HepG2 (cell line): ENCODE data around the gene GNRHR. TPM values are rescaled to one million over a fixed set of nuclear protein-coding genes. Genes with fewer than 3 reads are reported as not detected.

ENCODE experiments used
- ATAC-seq: fragments of 200-7000 bp; cut with Tn5 transposase; 3 replicates; pipeline ENCODE4 v1.9.1; 2020; ENCODE audit warnings: mild to moderate bottlenecking, moderate library complexity
- BruUV-seq: library from RNA; stranded (reverse); fragments of 400-500 nt; replicated peaks from 2 replicates; lab custom pipeline; 2021; lab: Mats Ljungman, UMichigan
- CTCF ChIA-PET: fragments of 300-600 bp; formaldehyde crosslinking; extraction: SDS; loops from one replicate; lab custom pipeline; 2021; ENCODE audit warnings: low total read pairs, inconsistent platforms, low intra/inter-chr PET ratio; lab: Yijun Ruan, JAX
- POLR2A ChIA-PET: fragments of 350-600 bp; sonication (Branson Sonifier 250); formaldehyde crosslinking; loops from one replicate; lab custom pipeline; 2020; ENCODE audit warnings: antibody characterized with exemption, inconsistent platforms; lab: Yijun Ruan, JAX
- DNase-seq: peaks from one replicate; pipeline ENCODE4 v3.0.0-alpha.2; 2015; ENCODE audit warnings: low spot score
- FAIRE-seq: peaks from 3 replicates; lab custom pipeline; 2011; peaks lifted over from hg19 to GRCh38; lab: Jason Lieb, UNC
- H2AFZ ChIP-seq: one replicate; pipeline ENCODE4 v1.6.1; 2011; ENCODE audit warnings: low read length, inconsistent platforms
- H3K27ac ChIP-seq: fragments of 300-600 bp; 3 replicates; pipeline ENCODE4 v1.8.0; 2011; ENCODE audit warnings: mixed run types, mild to moderate bottlenecking, mixed read lengths, low read length, inconsistent platforms; ENCODE audit not compliant: insufficient read depth; ENCODE audit errors: extremely low read length
- H3K27me3 ChIP-seq, 2 experiments: fragments of 200-600 bp in 1 of 2; 2 replicates in 1 of 2; 3 replicates in 1 of 2; pipeline versions ENCODE4 v1.6.0 to v1.8.0; 2011; ENCODE audit warnings: low read length in 2 of 2, mild to moderate bottlenecking in 2 of 2, moderate library complexity in 2 of 2, inconsistent platforms in 1 of 2; ENCODE audit not compliant: insufficient read depth in 2 of 2, control insufficient read depth in 1 of 2
- H3K36me3 ChIP-seq, 2 experiments: fragments of 200-600 bp in 1 of 2; replicated peaks in 1 of 2; 2 replicates in 1 of 2; 3 replicates in 1 of 2; pipeline versions ENCODE4 v1.5.1 to v1.8.0; 2011; ENCODE audit warnings: low read length in 2 of 2, inconsistent platforms in 1 of 2; ENCODE audit not compliant: insufficient read depth in 2 of 2, control insufficient read depth in 1 of 2
- H3K4me1 ChIP-seq: 2 replicates; pipeline ENCODE4 v1.5.1; 2012; ENCODE audit warnings: low read length, inconsistent platforms; ENCODE audit not compliant: insufficient read depth
- H3K4me2 ChIP-seq: 2 replicates; pipeline ENCODE4 v1.6.0; 2011; ENCODE audit warnings: low read depth, low read length, inconsistent platforms
- H3K4me3 ChIP-seq, 3 experiments: fragments of 200-600 bp in 1 of 3; sonication (generic), shearing (Covaris generic) in 1 of 3; replicated peaks in 1 of 3; 2 replicates each; pipeline ENCODE4 v1.5.1; 2011 to 2016; ENCODE audit warnings: low read length in 3 of 3, inconsistent platforms in 2 of 3, low read depth in 2 of 3, mild to moderate bottlenecking in 2 of 3, control low read depth in 1 of 3, mixed read lengths in 1 of 3; ENCODE audit not compliant: insufficient read depth in 1 of 3
- H3K79me2 ChIP-seq: one replicate; pipeline ENCODE4 v1.6.1; 2011; ENCODE audit warnings: low read length, inconsistent platforms; ENCODE audit not compliant: insufficient read depth
- H3K9ac ChIP-seq: 2 replicates; pipeline ENCODE4 v1.6.0; 2011; ENCODE audit warnings: mild to moderate bottlenecking, low read depth, low read length, inconsistent platforms; ENCODE audit not compliant: insufficient read depth
- H3K9me3 ChIP-seq: 2 replicates; pipeline ENCODE4 v1.5.1; 2012; ENCODE audit warnings: mild to moderate bottlenecking, low read length
- H4K20me1 ChIP-seq: 2 replicates; pipeline ENCODE4 v1.6.0; 2011; ENCODE audit warnings: inconsistent platforms, mild to moderate bottlenecking, low read length, moderate library complexity; ENCODE audit not compliant: insufficient read depth
- ARID3A ChIP-seq: IDR thresholded peaks from 2 replicates; pipeline ENCODE4 v1.6.1; 2012; ENCODE audit warnings: low read depth, low read length, improper control_type of control experiment
- CTCF ChIP-seq: sonication (generic); formaldehyde crosslinking; IDR thresholded peaks from 2 replicates; pipeline ENCODE4 v1.5.0; 2020; ENCODE audit warnings: mild to moderate bottlenecking, missing genetic modification reagents, moderate library complexity
- HNF4G ChIP-seq, 2 experiments: sonication (generic) in 1 of 2; formaldehyde crosslinking in 1 of 2; IDR thresholded peaks; 2 replicates each; pipeline versions ENCODE4 v1.4.0 to v1.6.1; 2011 to 2020; ENCODE audit warnings: borderline replicate concordance in 2 of 2, low read depth in 2 of 2, mild to moderate bottlenecking in 2 of 2, low read length in 1 of 2, missing genetic modification reagents in 1 of 2, moderate library complexity in 1 of 2
- HNRNPK ChIP-seq: fragments of 200-400 bp; formaldehyde crosslinking; IDR thresholded peaks from 2 replicates; pipeline ENCODE4 v1.6.1; 2018; ENCODE audit warnings: low read length, low read depth, moderate library complexity, mild to moderate bottlenecking; ENCODE audit not compliant: poor library complexity, severe bottlenecking
- MED1 ChIP-seq: sonication (generic); formaldehyde crosslinking; IDR thresholded peaks from 2 replicates; pipeline ENCODE4 v1.4.0; 2020; ENCODE audit warnings: missing genetic modification reagents
- SMC3 ChIP-seq: IDR thresholded peaks from 2 replicates; pipeline ENCODE4 v1.6.1; 2011; ENCODE audit warnings: low read length, improper control_type of control experiment
- WGBS: methylation state at CpG from one replicate; pipeline ENCODE4 v1.1.6; 2017; ENCODE audit warnings: low lambda C conversion rate; 5-methylcytosine and 5-hydroxymethylcytosine counted together
- in situ Hi-C: cut with HindIII; loops from 2 replicates; pipeline ENCODE4 v1.10.0; 2017; ENCODE audit warnings: low pct_unique_long_range_greater_than_20kb; ENCODE audit not compliant: extremely low pct_ligation_motif_present
- intact Hi-C: fragments of 100-400 bp; cut with micrococcal nuclease; formaldehyde crosslinking; loops from one replicate; pipeline ENCODE4 v1.10.0; 2022; ENCODE audit not compliant: unreplicated experiment
- polyA plus RNA-seq, 8 experiments: library from polyadenylated mRNA; depleted of rRNA in 3 of 8; stranded (reverse) in 7 of 8; unstranded in 1 of 8; fragments of >200 nt; fragmentation: Illumina TruSeq in 4 of 8; extraction: Trizol in 4 of 8; gene quantifications; 2 replicates each; pipeline versions ENCODE4 v1.2.1 to v1.2.3, GENCODE V29; 2011 to 2016; ENCODE audit warnings: low read depth in 4 of 8, missing spikeins in 1 of 8, mixed read lengths in 1 of 8; ENCODE audit not compliant: insufficient read depth in 1 of 8
- total RNA-seq, 5 experiments: library from RNA; depleted of rRNA; stranded (reverse); fragments of >200 nt; fragmentation: Illumina TruSeq; extraction: Trizol; gene quantifications; 2 replicates each; pipeline ENCODE4 v1.2.3, GENCODE V29; 2016; ENCODE audit warnings: low read depth in 1 of 5

Gene GNRHR
- total and polyA plus RNA-seq, 2 of the 13 experiments (the other 11 are each of a cell fraction or from before 2014, with no cell fraction given): not detected

- Histone ChIP-seq H3K36me3 (no peaks in the 10 kb centered on the region), H3K27ac (no peak overlapping the region), H3K4me3 (no peak overlapping the region), H3K4me2 (no peak overlapping the region), H3K4me1 (no peaks in the 10 kb centered on the region), H2AFZ (no peak overlapping the region), H3K27me3 (no peaks in the 10 kb centered on the region), H3K79me2 (no peaks in the 10 kb centered on the region), H3K9me3 (no peaks in the 10 kb centered on the region), H3K9ac (no peak overlapping the region), H4K20me1 (no peaks in the 10 kb centered on the region)
- 69% methylated on average over 3 of the region's 3 CpGs for WGBS
- FAIRE-seq: no peak
- in situ Hi-C loops (no loop called here), intact Hi-C loops (no loop called here)
- no peak for DNase-seq
- POLR2A ChIA-PET: no interaction called here
- TF ChIP-seq HNF4G (IDR thresholded peaks at IDR 0.05; ENCODE audit: borderline replicate concordance, low read depth, low read length) (no peak), HNF4G (CRISPR knock-in tag; IDR thresholded peaks at IDR 0.05; ENCODE audit: borderline replicate concordance, low read depth) (no peak), HNRNPK (peak; percentile 45), MED1 (CRISPR knock-in tag) (no peak)
- no TSS peak for BruUV-seq
- CTCF ChIA-PET: no interaction called here
- no peak for ATAC-seq
Observed at GRCh38 chr4:67749286-67749685, 4.9 kb downstream of the GNRHR start.

GRCh38 chr4:67746797-67747495, 7.2 kb downstream of the GNRHR start:
- DNase-seq (peak; percentile 7), ATAC-seq (no peak), FAIRE-seq (no peak)
- H2AFZ ChIP-seq: no peak overlapping the region
- H3K9ac ChIP-seq: no peak overlapping the region
- intact Hi-C loops (loop anchor here (1.0 kb wide), 1 partner anchor 428 kb away; no protein-coding TSS in a partner anchor), in situ Hi-C loops (no loop called here)
- no peaks in the 10 kb centered on the region for H3K4me1 ChIP-seq
- CTCF ChIA-PET: no interaction called here
- TF ChIP-seq ARID3A (peak; percentile 69; the same call in 1 of the 2 replicates), CTCF (CRISPR knock-in tag) (peak; percentile 33), SMC3 (no peak)
- H3K9me3 ChIP-seq: no peaks in the 10 kb centered on the region
- H3K4me2 ChIP-seq: no peak overlapping the region
- no peak overlapping the region for H3K4me3 ChIP-seq
- no peak overlapping the region for H3K27ac ChIP-seq
- no peaks in the 10 kb centered on the region for H3K27me3 ChIP-seq
- BruUV-seq: no TSS peak
- H4K20me1 ChIP-seq: no peaks in the 10 kb centered on the region
- no peaks in the 10 kb centered on the region for H3K79me2 ChIP-seq
- WGBS: 66% methylated on average over 5 of the region's 5 CpGs
- no peaks in the 10 kb centered on the region for H3K36me3 ChIP-seq
- POLR2A ChIA-PET: no interaction called here
